MM.1S (cell line): ENCODE data around the gene MED25.

ENCODE experiments used
- EZH2phosphoT487 ChIP-seq: fragments of 300-600 bp; sonication (generic); IDR thresholded peaks from 2 replicates; pipeline ENCODE4 v1.6.1; 2018; ENCODE audit warnings: antibody characterized with exemption, low read length
- TF ChIP-seq, protein P1 (sequence below): fragments of 300-600 bp; sonication (generic); IDR thresholded peaks from 2 replicates; pipeline ENCODE4 v1.5.1; 2016; ENCODE audit warnings: antibody characterized with exemption, low read length, mixed read lengths

DNA sequence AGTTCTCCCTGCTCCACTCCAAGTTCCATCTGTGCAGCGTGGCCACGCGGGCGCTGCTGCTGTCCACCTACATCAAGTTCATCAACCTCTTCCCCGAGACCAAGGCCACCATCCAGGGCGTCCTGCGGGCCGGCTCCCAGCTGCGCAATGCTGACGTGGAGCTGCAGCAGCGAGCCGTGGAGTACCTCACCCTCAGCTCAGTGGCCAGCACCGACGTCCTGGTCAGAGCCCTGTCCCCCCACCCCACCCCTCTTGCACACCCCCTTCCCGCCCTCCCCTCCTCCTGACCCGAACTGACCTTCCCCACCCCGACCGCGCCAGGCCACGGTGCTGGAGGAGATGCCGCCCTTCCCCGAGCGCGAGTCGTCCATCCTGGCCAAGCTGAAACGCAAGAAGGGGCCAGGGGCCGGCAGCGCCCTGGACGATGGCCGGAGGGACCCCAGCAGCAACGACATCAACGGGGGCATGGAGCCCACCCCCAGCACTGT, 16.6 kb upstream of the MED25 start:
- TF ChIP-seq EZH2phosphoT487 = no peak
- TF ChIP-seq, protein P1, sequence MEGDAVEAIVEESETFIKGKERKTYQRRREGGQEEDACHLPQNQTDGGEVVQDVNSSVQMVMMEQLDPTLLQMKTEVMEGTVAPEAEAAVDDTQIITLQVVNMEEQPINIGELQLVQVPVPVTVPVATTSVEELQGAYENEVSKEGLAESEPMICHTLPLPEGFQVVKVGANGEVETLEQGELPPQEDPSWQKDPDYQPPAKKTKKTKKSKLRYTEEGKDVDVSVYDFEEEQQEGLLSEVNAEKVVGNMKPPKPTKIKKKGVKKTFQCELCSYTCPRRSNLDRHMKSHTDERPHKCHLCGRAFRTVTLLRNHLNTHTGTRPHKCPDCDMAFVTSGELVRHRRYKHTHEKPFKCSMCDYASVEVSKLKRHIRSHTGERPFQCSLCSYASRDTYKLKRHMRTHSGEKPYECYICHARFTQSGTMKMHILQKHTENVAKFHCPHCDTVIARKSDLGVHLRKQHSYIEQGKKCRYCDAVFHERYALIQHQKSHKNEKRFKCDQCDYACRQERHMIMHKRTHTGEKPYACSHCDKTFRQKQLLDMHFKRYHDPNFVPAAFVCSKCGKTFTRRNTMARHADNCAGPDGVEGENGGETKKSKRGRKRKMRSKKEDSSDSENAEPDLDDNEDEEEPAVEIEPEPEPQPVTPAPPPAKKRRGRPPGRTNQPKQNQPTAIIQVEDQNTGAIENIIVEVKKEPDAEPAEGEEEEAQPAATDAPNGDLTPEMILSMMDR = no peak
